Skeletal muscle cell (primary cell): ENCODE measurements around the gene ZSCAN20.

Experiments used
- DNase-seq: peaks from one replicate; pipeline ENCODE4 v3.0.0-alpha.2; 2010; ENCODE audit warnings: low read depth
- H3K4me3 ChIP-seq: 2 replicates; pipeline ENCODE4 v1.5.1; 2011; ENCODE audit warnings: low read depth, mild to moderate bottlenecking, control low read depth, low read length, moderate library complexity

Gene ZSCAN20

DNA sequence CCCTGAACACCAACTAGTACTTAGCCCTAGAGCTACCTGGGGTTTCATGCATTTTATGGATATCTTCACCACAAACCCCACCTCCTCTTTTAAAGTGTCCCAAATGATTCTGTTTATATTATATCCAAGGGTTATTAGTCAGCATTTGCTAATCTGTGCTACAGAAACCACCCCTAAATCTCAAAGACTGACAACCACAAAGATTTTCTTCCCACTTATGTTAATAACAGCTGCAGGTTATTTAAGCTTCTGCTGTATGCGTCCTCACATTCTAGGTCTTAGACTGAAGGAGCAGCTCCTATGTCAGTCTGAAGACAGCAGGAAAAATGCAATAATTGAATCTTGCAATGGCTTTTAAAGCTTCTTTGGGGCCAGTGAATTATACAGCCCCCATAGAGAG, 30.3 kb upstream of the ZSCAN20 start:
- no peak overlapping the region for H3K4me3 ChIP-seq
- DNase-seq = no peak

- DNase-seq = no peak
- no peak overlapping the region for H3K4me3 ChIP-seq
Measured at GRCh38 chr1:33443080-33443704, 29.3 kb upstream of the ZSCAN20 start.

- DNase-seq = peak; percentile 46
- H3K4me3 ChIP-seq = no peak overlapping the region
Measured at GRCh38 chr1:33443705-33444180, 28.7 kb upstream of the ZSCAN20 start.

DNA sequence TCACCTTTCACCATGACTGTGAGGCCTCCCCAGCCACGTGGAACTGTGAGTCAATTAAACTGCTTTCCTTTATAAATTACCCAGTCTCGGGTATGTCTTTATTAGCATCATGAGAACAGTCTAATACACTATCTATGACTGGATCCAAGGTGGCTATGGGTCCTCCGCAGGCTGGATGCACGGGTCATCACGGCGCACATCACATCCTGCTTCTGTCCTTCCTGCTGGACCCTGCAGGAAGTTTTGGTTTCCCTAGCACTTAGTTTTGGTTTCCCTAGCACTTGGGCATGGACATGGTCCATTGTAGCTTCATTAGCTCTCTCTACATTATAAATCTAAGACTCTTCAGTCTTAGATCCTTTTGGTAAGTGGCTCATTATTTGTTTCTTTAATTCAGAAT, 27.3 kb upstream of the ZSCAN20 start:
- H3K4me3 ChIP-seq = no peak overlapping the region
- no peak for DNase-seq

DNA sequence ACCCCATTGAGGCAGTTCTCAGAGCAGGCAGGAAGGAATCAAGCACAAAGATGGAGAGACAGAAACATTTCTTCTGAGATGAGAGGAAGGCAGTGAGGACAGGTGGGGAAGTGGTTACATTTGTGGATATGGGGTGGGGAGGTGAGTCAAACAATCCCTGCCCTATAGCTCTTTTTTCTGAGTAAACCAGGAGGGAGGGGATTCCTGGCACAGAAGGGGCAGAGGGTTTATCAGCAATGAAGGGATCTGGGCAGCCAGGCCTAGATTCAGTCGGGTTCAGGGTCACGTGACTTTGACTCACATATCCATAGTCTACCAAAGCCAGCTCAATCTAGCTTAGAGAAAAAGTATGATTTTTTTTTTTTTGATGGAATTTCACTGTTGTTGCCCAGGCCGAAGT, 25.9 kb upstream of the ZSCAN20 start:
- DNase-seq = no peak
- H3K4me3 ChIP-seq = no peak overlapping the region

- H3K4me3 ChIP-seq = no peak overlapping the region
- DNase-seq = no peak
Measured at GRCh38 chr1:33454646-33455282, 17.7 kb upstream of the ZSCAN20 start.

GRCh38 chr1:33455539-33456501, 16.6 kb upstream of the ZSCAN20 start:
- DNase-seq = peak; percentile 74
- no peak overlapping the region for H3K4me3 ChIP-seq

GRCh38 chr1:33456502-33456886, 16.0 kb upstream of the ZSCAN20 start:
- no peak overlapping the region for H3K4me3 ChIP-seq
- DNase-seq = no peak

DNA sequence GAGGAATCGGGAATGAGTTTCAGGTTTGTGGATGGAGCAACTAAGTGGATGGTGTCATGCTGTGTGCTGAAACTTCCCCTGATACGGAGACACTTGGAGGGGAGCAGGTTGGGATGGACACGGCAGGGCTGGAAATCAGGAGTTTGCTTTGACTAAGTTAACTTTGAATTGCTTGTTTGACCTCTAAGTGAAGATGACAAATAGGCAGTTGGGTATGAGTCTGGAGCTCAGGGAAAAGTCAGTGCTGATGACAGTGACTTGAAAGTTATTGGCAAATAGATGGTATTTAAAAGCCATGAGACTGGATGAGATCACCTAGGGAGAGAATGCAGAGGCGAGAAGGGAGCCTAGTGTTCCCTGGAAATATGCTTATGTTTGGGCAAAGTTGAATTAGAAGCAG, 12.8 kb upstream of the ZSCAN20 start:
- peak; percentile 42 for DNase-seq
- no peak overlapping the region for H3K4me3 ChIP-seq

- H3K4me3 ChIP-seq = no peak overlapping the region
- DNase-seq = no peak
Measured at GRCh38 chr1:33460144-33460543, 12.3 kb upstream of the ZSCAN20 start.

DNA sequence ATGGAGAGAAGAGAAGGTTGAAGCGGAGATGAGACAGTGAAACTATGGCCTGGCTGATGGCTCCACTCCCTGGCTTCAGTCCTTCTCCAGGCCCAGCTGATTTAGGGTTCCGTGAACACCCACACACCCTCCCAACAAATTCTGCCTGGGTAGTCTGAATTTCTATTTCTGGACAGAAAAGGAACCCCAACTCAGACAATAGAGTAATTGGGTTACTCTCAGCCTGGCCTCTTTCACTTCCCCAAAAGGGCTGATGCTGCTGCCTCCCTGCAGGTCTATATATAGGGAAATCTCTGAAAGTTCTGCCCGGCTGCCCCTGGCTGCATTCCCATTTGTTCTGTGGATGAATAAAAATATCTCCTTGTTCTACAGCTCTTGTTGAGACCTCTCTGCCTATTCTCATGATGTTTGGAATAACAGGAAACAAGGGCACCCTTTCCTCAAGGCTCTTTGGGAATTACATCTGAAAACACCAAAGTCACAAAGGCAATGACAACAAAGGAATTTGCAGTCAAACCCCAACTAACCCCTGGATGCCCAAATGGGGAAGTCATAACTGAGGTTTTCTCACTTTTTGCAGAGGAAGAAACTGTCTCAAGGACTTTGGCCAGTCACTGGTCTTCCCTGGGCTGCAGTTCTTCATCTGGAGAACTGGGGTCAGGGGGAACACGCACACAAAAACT, 11.4 kb upstream of the ZSCAN20 start:
- H3K4me3 ChIP-seq = no peak overlapping the region
- no peak for DNase-seq

DNA sequence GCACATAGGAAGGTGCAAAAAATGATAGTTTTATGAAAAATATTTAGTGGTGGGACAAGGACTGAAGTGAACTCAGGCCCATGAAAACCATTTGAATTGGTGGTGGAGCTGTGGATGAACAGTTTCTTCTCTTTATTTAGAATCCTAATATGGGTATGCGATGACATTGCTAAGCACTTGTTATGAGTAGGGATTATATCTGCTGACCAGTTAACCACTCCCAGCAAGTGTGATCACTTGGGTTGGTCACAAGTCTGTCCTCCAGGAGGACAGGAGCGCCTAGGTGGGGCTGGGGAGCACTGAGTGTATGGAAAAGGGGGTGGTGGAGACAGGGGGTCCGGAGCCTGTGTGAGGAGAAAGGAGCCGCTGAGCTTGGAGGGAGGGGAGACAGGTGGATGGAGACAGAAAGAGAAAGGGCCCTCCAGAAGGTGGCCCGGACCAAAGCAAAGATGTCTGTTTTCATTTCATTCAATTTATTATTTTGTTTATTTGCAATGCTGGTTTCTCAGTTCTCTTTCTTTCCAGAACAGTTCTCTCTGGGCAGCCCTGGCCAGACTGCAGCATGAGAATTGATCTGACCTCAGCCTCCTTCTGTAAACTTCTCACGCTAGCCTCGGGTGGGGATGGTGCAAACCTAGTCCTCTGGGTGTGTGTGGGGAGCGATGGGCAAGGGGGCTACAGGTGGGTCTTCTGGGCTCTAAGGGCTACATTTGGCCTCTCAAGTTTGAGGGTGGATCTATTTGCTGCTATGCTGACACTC, 9.9 kb upstream of the ZSCAN20 start:
- no peak overlapping the region for H3K4me3 ChIP-seq
- no peak for DNase-seq

DNA sequence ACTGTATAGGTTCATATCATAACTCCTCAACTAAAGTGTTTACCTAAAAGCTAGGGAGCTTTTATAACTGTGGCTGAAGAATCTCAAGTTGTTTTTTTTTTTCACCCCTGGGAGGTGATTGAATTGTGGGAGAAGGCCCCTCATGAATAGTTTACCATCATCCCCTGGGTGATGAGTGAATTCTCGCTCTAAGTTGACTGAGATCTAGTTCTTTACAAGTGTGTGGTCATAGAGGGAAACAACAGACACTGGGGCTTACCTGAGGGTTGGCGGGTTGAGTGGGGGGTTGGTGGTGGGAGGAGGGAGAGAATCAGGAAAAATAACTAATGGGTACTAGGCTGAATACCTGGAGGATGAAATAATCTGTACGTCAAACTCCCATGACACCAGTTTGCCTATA, 7.9 kb upstream of the ZSCAN20 start:
- H3K4me3 ChIP-seq = no peak overlapping the region
- DNase-seq = no peak

DNA sequence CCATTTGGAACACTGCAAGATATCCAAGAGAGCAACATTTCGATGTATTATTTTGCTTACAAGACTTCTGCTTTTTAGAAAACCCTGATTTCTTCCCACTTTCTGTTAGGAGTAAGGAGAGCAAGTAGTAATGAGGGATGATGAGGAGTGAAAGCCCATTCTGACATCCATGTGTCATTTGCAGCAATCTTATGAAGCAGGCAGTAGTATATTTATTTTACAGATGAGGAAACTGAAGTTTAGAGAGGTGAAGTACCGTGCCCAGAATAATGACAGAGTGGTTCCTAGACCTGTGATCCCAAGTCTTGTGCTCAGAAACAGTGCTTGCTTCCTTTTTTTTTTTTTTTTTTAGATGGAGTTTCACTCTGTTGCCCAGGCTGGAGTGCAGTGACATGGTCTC, 7.1 kb upstream of the ZSCAN20 start:
- no peak overlapping the region for H3K4me3 ChIP-seq
- DNase-seq = no peak

GRCh38 chr1:33466159-33466558, 6.3 kb upstream of the ZSCAN20 start:
- no peak overlapping the region for H3K4me3 ChIP-seq
- DNase-seq = no peak

- H3K4me3 ChIP-seq = no peak overlapping the region
- no peak for DNase-seq
Measured at GRCh38 chr1:33468011-33468410, 4.4 kb upstream of the ZSCAN20 start.

- DNase-seq = no peak
- no peak overlapping the region for H3K4me3 ChIP-seq
Measured at GRCh38 chr1:33468531-33468930, 3.9 kb upstream of the ZSCAN20 start.

GRCh38 chr1:33468967-33469366, 3.5 kb upstream of the ZSCAN20 start:
- no peak for DNase-seq
- no peak overlapping the region for H3K4me3 ChIP-seq

DNA sequence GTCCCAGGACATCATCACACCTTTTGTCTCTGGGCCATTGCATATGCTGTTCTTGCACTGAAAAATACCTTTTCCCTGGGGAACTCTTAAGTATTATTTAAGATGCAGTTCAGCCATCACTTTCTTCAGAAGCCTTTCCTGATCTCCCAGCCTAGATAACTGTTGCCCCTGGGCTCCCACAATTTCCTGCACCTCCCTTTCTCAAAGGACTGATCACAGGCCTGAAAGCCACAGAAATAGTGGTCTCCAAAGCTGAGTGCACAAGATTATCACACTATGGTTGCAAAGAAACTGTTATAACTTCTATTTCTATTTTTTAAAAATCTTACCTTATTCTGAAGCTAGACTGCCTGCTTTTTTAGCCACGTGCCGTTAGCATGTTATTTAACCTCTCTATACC, 2.8 kb upstream of the ZSCAN20 start:
- H3K4me3 ChIP-seq = no peak overlapping the region
- no peak for DNase-seq
